Activated B cell treated with CpG ODN at 0.5 μM for 24 hours (primary cell): ENCODE results near the gene GPR137B. TPM values are rescaled to one million over a fixed set of nuclear protein-coding genes. Genes with fewer than 3 reads are reported as not detected.
A peak's percentile ranks its signal among the peaks of the same experiment; 100 is the strongest.
"Not testable (repeated sequence)": the region's sequence is repeated elsewhere in the genome, so short reads cannot be mapped to it uniquely, and the experiment has no call there.

Experiments used
- ATAC-seq: fragments of 200-7000 bp; cut with Tn5 transposase; one replicate; pipeline ENCODE4 v1.10.0; 2021; ENCODE audit warnings: low read depth, mild to moderate bottlenecking, moderate library complexity
- CTCF ChIA-PET: fragments of 350-600 bp; sonication (Branson Sonifier 250); formaldehyde crosslinking; loops from one replicate; lab custom pipeline; 2021; ENCODE audit warnings: antibody characterized with exemption; lab: Charles Lee
- POLR2A ChIA-PET: fragments of 350-600 bp; sonication (Branson Sonifier 250); formaldehyde crosslinking; loops from one replicate; lab custom pipeline; 2021; ENCODE audit warnings: antibody characterized with exemption; lab: Charles Lee
- DNase-seq: peaks from one replicate; pipeline ENCODE4 v3.0.0; 2022
- H3K27ac Mint-ChIP-seq: one replicate; pipeline ENCODE4 v1.8.0; 2020; ENCODE audit warnings: mixed read lengths
- H3K27me3 Mint-ChIP-seq: one replicate; pipeline ENCODE4 v1.8.0; 2021; ENCODE audit warnings: mixed read lengths
- H3K36me3 Mint-ChIP-seq: one replicate; pipeline ENCODE4 v1.8.0; 2021; ENCODE audit warnings: low read depth, mixed read lengths
- H3K4me1 Mint-ChIP-seq: one replicate; pipeline ENCODE4 v1.8.0; 2021; ENCODE audit warnings: mixed read lengths
- H3K4me3 Mint-ChIP-seq: one replicate; pipeline ENCODE4 v1.8.0; 2020; ENCODE audit warnings: mild to moderate bottlenecking, mixed read lengths
- H3K9me3 Mint-ChIP-seq: one replicate; pipeline ENCODE4 v1.8.0; 2020; ENCODE audit warnings: mixed read lengths
- CTCF ChIP-seq: fragments of 200-600 bp; IDR thresholded peaks from one replicate; pipeline ENCODE4 v1.8.0; 2022; ENCODE audit warnings: antibody characterized with exemption, mild to moderate bottlenecking
- intact Hi-C: fragments of 100-400 bp; cut with micrococcal nuclease; formaldehyde crosslinking; loops from one replicate; pipeline ENCODE4 v1.15.1; 2024
- total RNA-seq: library from RNA; stranded (reverse); gene quantifications from 2 replicates; pipeline ENCODE4 v1.2.3, GENCODE V29; 2022

Gene GPR137B
- total RNA-seq, 1 donor from 2014 or later: 11.8 TPM

- peaks cover 71% of the 10 kb centered on the region for H3K4me1 Mint-ChIP-seq
- H3K4me3 Mint-ChIP-seq: peak overlapping the region; percentile 52
- peaks cover 19% of the 10 kb centered on the region for H3K9me3 Mint-ChIP-seq
- H3K27ac Mint-ChIP-seq: peak overlapping the region; percentile 77
- POLR2A ChIA-PET: interaction anchor here (0.8 to 1.6 kb wide), 2 partner anchors 15 to 17 kb away, joined by 4 read pairs; no protein-coding TSS in a partner anchor
- peaks cover 23% of the 10 kb centered on the region for H3K36me3 Mint-ChIP-seq
- no peak for DNase-seq
- no peak for ATAC-seq
- CTCF ChIA-PET: no interaction called here
- H3K27me3 Mint-ChIP-seq: no peaks in the 10 kb centered on the region
- TF ChIP-seq CTCF: no peak
- intact Hi-C loops: no loop called here
These were observed 18.3 kb downstream of the GPR137B start for GRCh38 chr1:236160540-236161127.

DNA sequence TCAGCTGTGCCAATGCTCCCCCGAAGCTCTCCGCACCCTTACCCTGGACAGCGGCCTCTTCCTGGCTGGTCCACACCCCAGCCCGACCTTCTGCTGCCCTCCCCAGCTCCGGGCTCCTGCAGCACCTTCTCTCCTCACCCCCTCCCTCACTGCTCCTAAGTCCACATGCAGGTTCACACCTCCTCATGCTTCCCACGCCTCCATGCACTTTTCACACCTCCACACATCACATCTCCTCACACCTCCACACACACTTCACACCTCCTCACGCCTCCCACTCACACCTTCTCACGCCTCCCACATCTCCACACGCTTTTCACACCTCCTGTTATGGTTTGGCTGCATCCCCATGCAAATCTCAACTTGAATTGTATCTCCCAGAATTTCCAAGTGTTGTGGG is 18.9 kb downstream of the GPR137B start:
- intact Hi-C loops: no loop called here
- H3K4me1 Mint-ChIP-seq: peaks cover 67% of the 10 kb centered on the region
- DNase-seq (no peak), ATAC-seq (no peak)
- POLR2A ChIA-PET: interaction anchor here (0.8 kb wide), 1 partner anchor 16 kb away, joined by 4 read pairs; no protein-coding TSS in a partner anchor
- peak overlapping the region; percentile 1 for H3K4me3 Mint-ChIP-seq
- no peak for TF ChIP-seq CTCF
- peaks cover 1% of the 10 kb centered on the region for H3K27me3 Mint-ChIP-seq
- CTCF ChIA-PET: no interaction called here
- peaks cover 19% of the 10 kb centered on the region for H3K9me3 Mint-ChIP-seq
- peak overlapping the region; percentile 14 for H3K27ac Mint-ChIP-seq
- peaks cover 23% of the 10 kb centered on the region for H3K36me3 Mint-ChIP-seq

DNA sequence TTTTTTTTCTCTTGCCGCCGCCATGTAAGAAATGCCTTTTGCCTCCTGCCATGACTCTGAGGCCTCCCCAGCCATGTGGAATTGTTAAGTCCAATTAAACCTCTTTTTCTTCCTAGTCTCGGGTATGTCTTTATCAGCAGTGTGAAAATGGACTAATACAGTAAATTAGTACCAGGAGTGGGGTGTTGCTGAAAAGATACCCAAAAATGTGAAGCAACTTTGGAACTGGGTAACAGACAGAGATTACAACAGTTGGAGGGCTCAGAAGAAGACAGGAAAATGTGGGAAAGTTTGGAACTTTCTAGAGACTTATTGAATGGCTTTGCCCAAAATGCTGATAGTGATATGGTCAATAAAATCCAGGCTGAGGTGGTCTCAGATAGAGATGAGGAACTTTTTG is 19.4 kb downstream of the GPR137B start:
- H3K36me3 Mint-ChIP-seq: peaks cover 23% of the 10 kb centered on the region
- H3K27me3 Mint-ChIP-seq, DNase-seq, intact Hi-C loops, H3K27ac Mint-ChIP-seq, POLR2A ChIA-PET, H3K4me3 Mint-ChIP-seq, ATAC-seq, CTCF ChIA-PET: not testable (repeated sequence)
- peaks cover 19% of the 10 kb centered on the region for H3K9me3 Mint-ChIP-seq
- peaks cover 61% of the 10 kb centered on the region for H3K4me1 Mint-ChIP-seq

- CTCF ChIA-PET: no interaction called here
These were observed 21.3 kb downstream of the GPR137B start for GRCh38 chr1:236163463-236164153.

DNA sequence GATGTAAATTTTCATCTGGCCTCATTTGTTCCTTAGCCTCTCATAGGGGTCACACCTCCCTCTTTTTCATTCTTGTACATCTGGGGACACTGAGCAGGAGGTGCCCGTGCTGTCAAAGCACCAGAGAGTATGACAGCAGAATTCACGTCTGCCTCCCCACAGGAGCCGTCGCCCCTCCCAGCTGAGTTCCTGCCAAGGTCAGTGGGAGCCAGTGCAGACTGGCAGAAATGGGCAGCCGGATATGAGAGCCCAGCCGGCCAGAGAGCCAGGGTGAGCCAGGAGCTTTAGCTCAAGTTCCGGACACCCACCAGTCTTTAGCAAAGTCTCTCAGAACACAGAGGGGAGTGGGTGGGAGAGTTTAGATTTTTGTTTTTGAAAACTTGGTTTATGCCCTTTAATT is 21.9 kb downstream of the GPR137B start:
- H3K9me3 Mint-ChIP-seq: peaks cover 19% of the 10 kb centered on the region
- intact Hi-C loops: no loop called here
- peaks cover 23% of the 10 kb centered on the region for H3K36me3 Mint-ChIP-seq
- ChIA-PET CTCF (no interaction called here), POLR2A (no interaction called here)
- no peak for TF ChIP-seq CTCF
- DNase-seq (no peak), ATAC-seq (no peak)
- H3K27me3 Mint-ChIP-seq: peaks cover 1% of the 10 kb centered on the region
- H3K4me1 Mint-ChIP-seq: peaks cover 41% of the 10 kb centered on the region
- H3K27ac Mint-ChIP-seq: peak overlapping the region; percentile 83
- H3K4me3 Mint-ChIP-seq: no peak overlapping the region

More at GRCh38 chr1:236163463-236164153, 21.3 kb downstream of the GPR137B start:
- ATAC-seq (no peak), DNase-seq (no peak)
- intact Hi-C loops: no loop called here
- H3K27ac Mint-ChIP-seq: peak overlapping the region; percentile 83
- no peak for TF ChIP-seq CTCF
- POLR2A ChIA-PET: no interaction called here
- peaks cover 1% of the 10 kb centered on the region for H3K27me3 Mint-ChIP-seq
- peaks cover 19% of the 10 kb centered on the region for H3K9me3 Mint-ChIP-seq
- peak overlapping the region; percentile 17 for H3K4me3 Mint-ChIP-seq
- peaks cover 48% of the 10 kb centered on the region for H3K4me1 Mint-ChIP-seq
- H3K36me3 Mint-ChIP-seq: peaks cover 23% of the 10 kb centered on the region
